Esophagus squamous epithelium (tissue), 5 donors: ENCODE data around the gene LYSET. TPM values are rescaled to one million over a fixed set of nuclear protein-coding genes. Genes with fewer than 3 reads are reported as not detected.

Experiments used
- DNase-seq: peaks from one replicate; lab custom pipeline; 2025; lab: John Stamatoyannopoulos, UW
- H3K27ac ChIP-seq, 4 donors: fragments of 200-600 bp; sonication (generic); one replicate each; pipeline ENCODE4 v1.5.1; 2016 to 2019; ENCODE audit warnings: mild to moderate bottlenecking in 1 of 4
- H3K27me3 ChIP-seq, 4 donors: fragments of 200-600 bp; sonication (generic); 1 replicate in 3 of 4; 2 replicates in 1 of 4; pipeline versions ENCODE4 v1.5.1 to v1.6.0; 2017 to 2021; ENCODE audit warnings: antibody characterized with exemption in 1 of 4
- H3K36me3 ChIP-seq, 3 donors: fragments of 200-600 bp; sonication (generic); one replicate each; pipeline ENCODE4 v1.5.1; 2016 to 2019
- H3K4me1 ChIP-seq, 3 donors: fragments of 200-600 bp; sonication (generic); one replicate each; pipeline ENCODE4 v1.5.1; 2017 to 2019
- H3K4me3 ChIP-seq, 4 donors: fragments of 200-600 bp; sonication (generic); 1 replicate in 3 of 4; 2 replicates in 1 of 4; pipeline ENCODE4 v1.5.1; 2016 to 2019; ENCODE audit warnings: mild to moderate bottlenecking in 2 of 4, moderate library complexity in 1 of 4
- H3K9me3 ChIP-seq, 3 donors: fragments of 200-600 bp; sonication (generic); one replicate each; pipeline ENCODE4 v1.5.1; 2016 to 2019
- CTCF ChIP-seq, 6 experiments: fragments of 450-650 bp in 4 of 6; fragments of 200-600 bp in 2 of 6; sonication (generic) in 2 of 6; IDR thresholded peaks; one replicate each; pipeline ENCODE4 v1.5.1; 2016 to 2019; ENCODE audit warnings: antibody characterized with exemption in 6 of 6, mild to moderate bottlenecking in 4 of 6, moderate library complexity in 4 of 6
- POLR2A ChIP-seq, 4 donors: fragments of 450-650 bp; IDR thresholded peaks; one replicate each; pipeline ENCODE4 v1.6.1; 2017; ENCODE audit warnings: antibody characterized with exemption in 4 of 4, mild to moderate bottlenecking in 4 of 4, moderate library complexity in 3 of 4
- WGBS, 2 donors: methylation state at CpG; one replicate each; pipeline ENCODE4 v1.1.5; 2018; 5-methylcytosine and 5-hydroxymethylcytosine counted together
- intact Hi-C: fragments of 100-400 bp; cut with DNase I; formaldehyde crosslinking; loops from one replicate; pipeline ENCODE4 v1.15.0; 2022
- total RNA-seq, 4 donors: library from RNA; depleted of rRNA; stranded (reverse); fragments of >200 nt; gene quantifications; one replicate each; pipeline ENCODE4 v1.1.0, GENCODE V29; 2016
- donor health status: DM: yes; HTN: yes; CAD: no.

The LYSET gene
- total RNA-seq, 4 donors from 2014 or later = 1.4 to 6.5 (median 4.7) TPM

GRCh38 chr14:93142854-93143652 lies 42.1 kb upstream of the LYSET start:
- H3K27ac ChIP-seq = no peak overlapping the region

GRCh38 chr14:93146119-93146518 lies 39.0 kb upstream of the LYSET start:
- intact Hi-C loops = no loop called here
- WGBS, 2 donors = 73 to 79% methylated on average over 8 to 9 of the region's 9 CpGs
- H3K27ac ChIP-seq = no peak overlapping the region

More at GRCh38 chr14:93142854-93143652, 42.1 kb upstream of the LYSET start:
- no peak for DNase-seq
- no peak overlapping the region for H3K4me3 ChIP-seq
- intact Hi-C loops = loop anchor here (5.0 kb wide), 1 partner anchor 196 kb away; no protein-coding TSS in a partner anchor
- peaks cover 0 to 2% (median 0%) of the 10 kb centered on the region in 3 donors for H3K4me1 ChIP-seq
- TF ChIP-seq POLR2A (IDR thresholded peaks at IDR 0.05) = no peak
- TF ChIP-seq CTCF (IDR thresholded peaks at IDR 0.05) = no peak
- H3K27me3 ChIP-seq = no peaks in the 10 kb centered on the region
- H3K9me3 ChIP-seq = no peaks in the 10 kb centered on the region
- WGBS, 2 donors = 56 to 69% methylated on average over 9 to 10 of the region's 13 CpGs
- no peaks in the 10 kb centered on the region for H3K36me3 ChIP-seq

GRCh38 chr14:93148979-93149378 lies 36.1 kb upstream of the LYSET start:
- no peaks in the 10 kb centered on the region for H3K27me3 ChIP-seq
- H3K4me1 ChIP-seq = peaks cover 0 to 12% (median 0%) of the 10 kb centered on the region in 3 donors
- 90 to 96% methylated on average over 7 to 8 of the region's 8 CpGs for WGBS, 2 donors
- H3K27ac ChIP-seq = no peak overlapping the region
- intact Hi-C loops = no loop called here
- no peaks in the 10 kb centered on the region for H3K9me3 ChIP-seq
- no peak for TF ChIP-seq POLR2A (IDR thresholded peaks at IDR 0.05)
- H3K36me3 ChIP-seq = no peaks in the 10 kb centered on the region
- H3K4me3 ChIP-seq = no peak overlapping the region
- no peak for DNase-seq

More at GRCh38 chr14:93146119-93146518, 39.0 kb upstream of the LYSET start:
- H3K27me3 ChIP-seq = no peaks in the 10 kb centered on the region
- no peak for TF ChIP-seq POLR2A (IDR thresholded peaks at IDR 0.05)
- no peak for TF ChIP-seq CTCF (IDR thresholded peaks at IDR 0.05)
- H3K4me1 ChIP-seq = peaks cover 0 to 10% (median 0%) of the 10 kb centered on the region in 3 donors
- H3K4me3 ChIP-seq = no peak overlapping the region
- DNase-seq = no peak
- no peaks in the 10 kb centered on the region for H3K9me3 ChIP-seq
- H3K36me3 ChIP-seq = no peaks in the 10 kb centered on the region

GRCh38 chr14:93150227-93151208 lies 34.6 kb upstream of the LYSET start:
- TF ChIP-seq CTCF (IDR thresholded peaks at IDR 0.05) = no peak
- TF ChIP-seq POLR2A (IDR thresholded peaks at IDR 0.05) = no peak
- H3K9me3 ChIP-seq = no peaks in the 10 kb centered on the region
- intact Hi-C loops = no loop called here
- H3K36me3 ChIP-seq = no peaks in the 10 kb centered on the region
- DNase-seq = no peak
- no peak overlapping the region for H3K4me3 ChIP-seq
- 34 to 40% methylated on average over 11 to 15 of the region's 16 CpGs for WGBS, 2 donors
- H3K4me1 ChIP-seq = peaks cover 0 to 12% (median 0%) of the 10 kb centered on the region in 3 donors
- H3K27me3 ChIP-seq = no peaks in the 10 kb centered on the region
- no peak overlapping the region for H3K27ac ChIP-seq

- no peak overlapping the region for H3K4me3 ChIP-seq
- intact Hi-C loops = no loop called here
- TF ChIP-seq CTCF (IDR thresholded peaks at IDR 0.05) = no peak
- no peak for TF ChIP-seq POLR2A (IDR thresholded peaks at IDR 0.05)
- H3K9me3 ChIP-seq = no peaks in the 10 kb centered on the region
- DNase-seq = no peak
- WGBS, 2 donors = 71 to 83% methylated on average over 7 of the region's 7 CpGs
- no peak overlapping the region for H3K27ac ChIP-seq
- no peaks in the 10 kb centered on the region for H3K27me3 ChIP-seq
- peaks cover 0 to 12% (median 0%) of the 10 kb centered on the region in 3 donors for H3K4me1 ChIP-seq
- H3K36me3 ChIP-seq = no peaks in the 10 kb centered on the region
Observed at GRCh38 chr14:93153121-93153520, 32.0 kb upstream of the LYSET start.
